PC-9 (cell line): Measurements from ENCODE around the gene CANX.

Experiments used
- EZH2 ChIP-seq: fragments of 200-600 bp; sonication (generic); IDR thresholded peaks from 2 replicates; pipeline ENCODE4 v1.8.0; 2017; ENCODE audit warnings: antibody characterized with exemption, low read depth
- TF ChIP-seq, protein P1 (sequence below): fragments of 200-600 bp; sonication (generic); conservative IDR thresholded peaks from 2 replicates; pipeline ENCODE4 v1.6.1; 2017; ENCODE audit warnings: mixed run types, antibody characterized with exemption, mild to moderate bottlenecking, moderate library complexity

DNA sequence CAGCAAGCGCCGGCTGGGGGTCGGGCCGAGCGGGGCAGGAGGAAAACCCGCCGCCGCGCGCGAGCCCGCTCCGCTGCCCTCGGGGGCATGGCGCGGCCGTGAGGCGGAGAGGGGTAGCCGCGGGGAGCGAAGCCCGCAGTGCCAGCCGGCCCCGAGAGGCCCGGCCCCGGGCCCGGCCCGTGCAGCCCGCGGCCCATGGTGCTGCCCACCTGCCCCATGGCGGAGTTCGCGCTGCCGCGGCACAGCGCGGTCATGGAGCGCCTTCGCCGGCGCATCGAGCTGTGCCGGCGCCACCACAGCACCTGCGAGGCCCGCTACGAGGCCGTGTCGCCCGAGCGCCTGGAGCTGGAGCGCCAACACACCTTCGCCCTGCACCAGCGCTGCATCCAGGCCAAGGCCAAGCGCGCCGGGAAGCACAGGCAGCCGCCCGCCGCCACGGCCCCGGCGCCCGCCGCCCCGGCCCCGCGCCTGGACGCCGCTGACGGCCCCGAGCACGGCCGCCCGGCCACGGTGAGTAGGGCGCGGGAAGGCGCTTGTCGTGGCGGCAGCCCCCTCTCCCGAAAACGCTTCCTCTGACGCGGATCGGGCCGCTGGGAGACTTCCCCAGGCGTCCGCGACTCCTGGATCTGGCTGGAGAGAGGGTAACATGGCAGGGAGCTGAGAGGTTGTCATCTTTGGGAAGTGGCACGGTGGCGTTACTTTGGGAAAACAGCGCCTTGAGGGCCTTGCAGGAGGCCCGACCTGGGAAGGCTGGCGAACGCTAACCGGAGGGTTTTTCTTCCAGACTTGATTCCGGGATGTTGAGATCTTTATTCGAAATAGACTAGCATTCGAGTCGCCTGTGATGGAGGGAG, 34.4 kb downstream of the CANX start:
- TF ChIP-seq, protein P1, sequence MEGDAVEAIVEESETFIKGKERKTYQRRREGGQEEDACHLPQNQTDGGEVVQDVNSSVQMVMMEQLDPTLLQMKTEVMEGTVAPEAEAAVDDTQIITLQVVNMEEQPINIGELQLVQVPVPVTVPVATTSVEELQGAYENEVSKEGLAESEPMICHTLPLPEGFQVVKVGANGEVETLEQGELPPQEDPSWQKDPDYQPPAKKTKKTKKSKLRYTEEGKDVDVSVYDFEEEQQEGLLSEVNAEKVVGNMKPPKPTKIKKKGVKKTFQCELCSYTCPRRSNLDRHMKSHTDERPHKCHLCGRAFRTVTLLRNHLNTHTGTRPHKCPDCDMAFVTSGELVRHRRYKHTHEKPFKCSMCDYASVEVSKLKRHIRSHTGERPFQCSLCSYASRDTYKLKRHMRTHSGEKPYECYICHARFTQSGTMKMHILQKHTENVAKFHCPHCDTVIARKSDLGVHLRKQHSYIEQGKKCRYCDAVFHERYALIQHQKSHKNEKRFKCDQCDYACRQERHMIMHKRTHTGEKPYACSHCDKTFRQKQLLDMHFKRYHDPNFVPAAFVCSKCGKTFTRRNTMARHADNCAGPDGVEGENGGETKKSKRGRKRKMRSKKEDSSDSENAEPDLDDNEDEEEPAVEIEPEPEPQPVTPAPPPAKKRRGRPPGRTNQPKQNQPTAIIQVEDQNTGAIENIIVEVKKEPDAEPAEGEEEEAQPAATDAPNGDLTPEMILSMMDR, result no peak
- no peak for TF ChIP-seq EZH2
